Loucy (cell line): Measurements from ENCODE around the gene ZNF385C.

ENCODE experiments used
- CTCF ChIP-seq: fragments of 200-600 bp; sonication (generic); conservative IDR thresholded peaks from 2 replicates; pipeline ENCODE4 v1.5.1; 2014; ENCODE audit warnings: mild to moderate bottlenecking, antibody characterized with exemption, low read length
- EZH2phosphoT487 ChIP-seq: fragments of 200-600 bp; IDR thresholded peaks from 2 replicates; pipeline ENCODE4 v1.6.1; 2018; ENCODE audit warnings: antibody characterized with exemption, mild to moderate bottlenecking, moderate library complexity, borderline replicate concordance

DNA sequence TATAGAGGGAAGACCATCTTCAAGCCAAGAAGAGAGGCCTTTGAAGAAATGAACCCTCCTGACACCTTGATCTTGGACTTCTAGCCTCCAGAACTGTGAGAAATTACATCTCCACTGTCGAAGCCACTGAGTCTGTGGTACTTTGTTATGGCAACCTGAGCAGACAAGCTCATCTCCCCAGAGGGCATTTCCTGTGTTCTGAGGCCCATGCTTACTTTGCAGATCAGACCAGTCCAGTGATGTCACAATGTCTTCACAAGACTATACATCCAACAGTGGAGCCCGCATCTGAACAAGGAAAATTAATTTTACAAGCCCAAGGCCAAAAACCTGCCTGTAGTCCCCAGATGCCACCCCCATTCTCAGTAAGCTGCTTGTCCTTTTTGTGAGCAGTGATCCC is 33.1 kb downstream of the ZNF385C start:
- TF ChIP-seq CTCF = no peak
- TF ChIP-seq EZH2phosphoT487 = no peak
